GM23248 (cell line): ENCODE measurements around the gene HPN. TPM values are rescaled to one million over a fixed set of nuclear protein-coding genes. Genes with fewer than 3 reads are reported as not detected.

Source experiments
- DNase-seq: peaks from one replicate; pipeline ENCODE4 v3.0.0-alpha.2; 2015
- H2AFZ ChIP-seq: fragments of 200-600 bp; sonication (generic); 2 replicates; pipeline ENCODE4 v1.6.1; 2016; ENCODE audit warnings: antibody characterized with exemption
- H3F3A ChIP-seq: fragments of 200-600 bp; sonication (generic); 2 replicates; pipeline ENCODE4 v1.6.1; 2016; ENCODE audit warnings: mild to moderate bottlenecking, antibody characterized with exemption, mixed run types; ENCODE audit not compliant: insufficient read depth
- H3K27ac ChIP-seq: fragments of 200-600 bp; sonication (generic); 2 replicates; pipeline ENCODE4 v1.5.1; 2016; ENCODE audit warnings: mild to moderate bottlenecking
- H3K27me3 ChIP-seq: fragments of 200-600 bp; sonication (generic); replicated peaks from 2 replicates; pipeline ENCODE4 v1.6.1; 2016; ENCODE audit warnings: mild to moderate bottlenecking; ENCODE audit not compliant: insufficient read depth
- H3K36me3 ChIP-seq: fragments of 200-600 bp; sonication (generic); 2 replicates; pipeline ENCODE4 v1.6.1; 2016; ENCODE audit warnings: low read depth, mild to moderate bottlenecking
- H3K4me1 ChIP-seq: fragments of 200-600 bp; sonication (generic); 2 replicates; pipeline ENCODE4 v1.6.1; 2016; ENCODE audit warnings: mild to moderate bottlenecking; ENCODE audit not compliant: insufficient read depth
- H3K4me2 ChIP-seq: fragments of 200-600 bp; sonication (generic); one replicate; pipeline ENCODE4 v1.6.1; 2016; ENCODE audit warnings: mild to moderate bottlenecking; ENCODE audit not compliant: unreplicated experiment
- H3K4me3 ChIP-seq: fragments of 200-600 bp; sonication (generic); 2 replicates; pipeline ENCODE4 v1.5.1; 2016; ENCODE audit warnings: mild to moderate bottlenecking
- H3K79me2 ChIP-seq: fragments of 200-600 bp; sonication (generic); 2 replicates; pipeline ENCODE4 v1.6.1; 2016; ENCODE audit warnings: mild to moderate bottlenecking; ENCODE audit not compliant: insufficient read depth
- H3K9ac ChIP-seq: fragments of 200-600 bp; sonication (generic); 2 replicates; pipeline ENCODE4 v1.6.1; 2016; ENCODE audit warnings: mild to moderate bottlenecking
- H3K9me2 ChIP-seq: fragments of 200-600 bp; sonication (generic); 2 replicates; pipeline ENCODE4 v1.6.1; 2016; ENCODE audit warnings: mixed run types, mild to moderate bottlenecking, moderate library complexity; ENCODE audit not compliant: insufficient read depth
- H3K9me3 ChIP-seq: fragments of 200-600 bp; sonication (generic); one replicate; pipeline ENCODE4 v1.6.1; 2017; ENCODE audit warnings: low read depth
- H4K20me1 ChIP-seq: fragments of 200-600 bp; sonication (generic); 2 replicates; pipeline ENCODE4 v1.6.0; 2016; ENCODE audit not compliant: insufficient read depth
- EZH2 ChIP-seq: fragments of 200-600 bp; sonication (generic); IDR thresholded peaks from 2 replicates; pipeline ENCODE4 v1.6.1; 2018; ENCODE audit warnings: antibody characterized with exemption, mild to moderate bottlenecking; ENCODE audit not compliant: insufficient read depth, poor library complexity, severe bottlenecking
- EZH2phosphoT487 ChIP-seq: fragments of 200-600 bp; sonication (generic); IDR thresholded peaks from 2 replicates; pipeline ENCODE4 v1.6.1; 2018; ENCODE audit warnings: antibody characterized with exemption, moderate library complexity, mild to moderate bottlenecking, low read depth; ENCODE audit not compliant: insufficient read depth
- WGBS, 2 experiments: methylation state at CpG; one replicate each; pipeline ENCODE4 v1.1.6; 2015 to 2017; ENCODE audit warnings: low lambda C conversion rate in 2 of 2, low coverage in 1 of 2; ENCODE audit errors: missing lambda C conversion rate in 2 of 2; 5-methylcytosine and 5-hydroxymethylcytosine counted together
- in situ Hi-C: fragments of 300-500 bp; cut with MboI; formaldehyde crosslinking; loops from 2 replicates; pipeline ENCODE4 v1.15.0; 2020
- polyA plus RNA-seq: library from polyadenylated mRNA; unstranded; fragments of >200 nt; fragmentation: Nextera tagmentation; extraction: Ambion mirVana; gene quantifications from 2 replicates; pipeline ENCODE4 v1.2.1, GENCODE V29; 2016
- total RNA-seq: library from RNA; depleted of rRNA; stranded (reverse); fragments of >200 nt; shearing (Covaris generic); gene quantifications from 2 replicates; pipeline ENCODE4 v1.2.3, GENCODE V29; 2014

HPN gene
- total and polyA plus RNA-seq, 2 experiments from 2014 or later, result not detected

- H3K4me1 ChIP-seq, result no peaks in the 10 kb centered on the region
- WGBS, 2 experiments, result 35 to 40% methylated on average over 2 of the region's 2 CpGs
- no peaks in the 10 kb centered on the region for H3F3A ChIP-seq
- peaks cover 24% of the 10 kb centered on the region for H3K27me3 ChIP-seq
- no peaks in the 10 kb centered on the region for H4K20me1 ChIP-seq
- H3K9ac ChIP-seq, result no peak overlapping the region
- TF ChIP-seq EZH2phosphoT487 (no peak), EZH2 (no peak)
- H3K27ac ChIP-seq, result no peak overlapping the region
- no peak overlapping the region for H3K4me2 ChIP-seq
- no peaks in the 10 kb centered on the region for H3K9me2 ChIP-seq
- H3K36me3 ChIP-seq, result no peaks in the 10 kb centered on the region
- no peak overlapping the region for H2AFZ ChIP-seq
- no peaks in the 10 kb centered on the region for H3K79me2 ChIP-seq
- no peak for DNase-seq
- in situ Hi-C loops, result no loop called here
- no peak overlapping the region for H3K4me3 ChIP-seq
- no peaks in the 10 kb centered on the region for H3K9me3 ChIP-seq
These were observed 16.8 kb downstream of the HPN start for GRCh38 chr19:35058370-35058769.

DNA sequence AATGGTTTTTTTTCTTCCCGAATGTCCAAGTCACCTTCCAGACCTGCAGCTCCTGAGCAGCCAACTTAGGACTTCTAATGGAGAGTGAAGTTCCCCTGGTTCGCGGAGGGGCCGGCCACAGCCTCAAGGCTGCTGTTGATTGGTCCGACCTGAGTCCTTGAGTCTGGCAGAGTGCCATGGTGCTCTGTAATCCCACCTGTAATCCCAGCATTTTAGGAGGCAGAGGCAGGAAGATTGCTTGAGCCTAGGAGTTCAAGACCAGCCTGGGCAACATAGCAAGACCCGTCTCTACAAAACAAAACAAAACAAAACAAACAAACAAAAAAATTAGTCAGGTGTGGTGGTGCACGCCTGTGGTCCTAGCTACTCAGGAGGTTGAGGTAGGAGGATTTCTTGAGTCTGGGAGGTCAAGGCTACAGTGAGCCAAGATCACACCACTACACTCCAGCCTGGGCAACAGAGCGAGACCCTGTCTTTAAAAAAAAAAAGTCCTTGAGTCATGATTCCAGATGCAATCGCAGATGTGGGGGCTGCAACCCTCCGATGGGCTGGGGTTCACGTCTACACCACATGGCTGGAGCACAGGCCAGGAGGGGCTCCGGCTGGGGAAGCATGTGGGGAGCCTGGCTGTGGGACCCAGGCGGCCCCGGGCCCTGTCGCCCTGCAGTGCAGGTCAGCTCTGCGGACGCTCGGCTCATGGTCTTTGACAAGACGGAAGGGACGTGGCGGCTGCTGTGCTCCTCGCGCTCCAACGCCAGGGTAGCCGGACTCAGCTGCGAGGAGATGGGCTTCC, 17.7 kb downstream of the HPN start:
- no peaks in the 10 kb centered on the region for H3F3A ChIP-seq
- no peaks in the 10 kb centered on the region for H3K36me3 ChIP-seq
- no peak overlapping the region for H2AFZ ChIP-seq
- no peaks in the 10 kb centered on the region for H3K9me2 ChIP-seq
- no peak for DNase-seq
- in situ Hi-C loops, result no loop called here
- H3K4me1 ChIP-seq, result no peaks in the 10 kb centered on the region
- no peak for TF ChIP-seq EZH2phosphoT487
- no peak for TF ChIP-seq EZH2
- no peaks in the 10 kb centered on the region for H3K79me2 ChIP-seq
- H3K27me3 ChIP-seq, result peaks cover 24% of the 10 kb centered on the region
- H4K20me1 ChIP-seq, result no peaks in the 10 kb centered on the region
- H3K9me3 ChIP-seq, result no peaks in the 10 kb centered on the region
- H3K9ac ChIP-seq, result no peak overlapping the region
- 59 to 65% methylated on average over 26 of the region's 26 CpGs for WGBS, 2 experiments
- no peak overlapping the region for H3K4me2 ChIP-seq
- H3K4me3 ChIP-seq, result no peak overlapping the region
- H3K27ac ChIP-seq, result no peak overlapping the region

GRCh38 chr19:35059799-35060091, 18.2 kb downstream of the HPN start:
- WGBS, 2 experiments, result 54 to 63% methylated on average over 11 to 15 of the region's 15 CpGs
- Histone ChIP-seq H2AFZ (no peak overlapping the region), H3K27ac (no peak overlapping the region), H3K4me3 (no peak overlapping the region), H3K27me3 (peaks cover 24% of the 10 kb centered on the region), H3K36me3 (no peaks in the 10 kb centered on the region), H3K4me2 (no peak overlapping the region), H4K20me1 (no peaks in the 10 kb centered on the region), H3K4me1 (no peaks in the 10 kb centered on the region), H3K9ac (no peak overlapping the region), H3K79me2 (no peaks in the 10 kb centered on the region), H3K9me2 (no peaks in the 10 kb centered on the region), H3F3A (no peaks in the 10 kb centered on the region), H3K9me3 (no peaks in the 10 kb centered on the region)
- DNase-seq, result no peak
- in situ Hi-C loops, result no loop called here
- TF ChIP-seq EZH2, result no peak
- TF ChIP-seq EZH2phosphoT487, result no peak

GRCh38 chr19:35060160-35060855, 18.8 kb downstream of the HPN start:
- H2AFZ ChIP-seq, result no peak overlapping the region
- WGBS, 2 experiments, result 71 to 74% methylated on average over 27 to 29 of the region's 29 CpGs
- H3K9ac ChIP-seq, result no peak overlapping the region
- no peaks in the 10 kb centered on the region for H3K4me1 ChIP-seq
- H3K79me2 ChIP-seq, result no peaks in the 10 kb centered on the region
- no peaks in the 10 kb centered on the region for H4K20me1 ChIP-seq
- in situ Hi-C loops, result no loop called here
- peaks cover 24% of the 10 kb centered on the region for H3K27me3 ChIP-seq
- H3K36me3 ChIP-seq, result no peaks in the 10 kb centered on the region
- no peaks in the 10 kb centered on the region for H3K9me2 ChIP-seq
- H3K4me3 ChIP-seq, result no peak overlapping the region
- H3F3A ChIP-seq, result no peaks in the 10 kb centered on the region
- TF ChIP-seq EZH2phosphoT487 (no peak), EZH2 (no peak)
- no peak overlapping the region for H3K27ac ChIP-seq
- H3K9me3 ChIP-seq, result no peaks in the 10 kb centered on the region
- no peak for DNase-seq
- H3K4me2 ChIP-seq, result no peak overlapping the region
